Kidney (tissue), 14 donors: Measurements from ENCODE around the gene THSD4. TPM values are rescaled to one million over a fixed set of nuclear protein-coding genes. Genes with fewer than 3 reads are reported as not detected.

Experiments used
- DNase-seq, 5 donors: peaks; one replicate each; pipeline ENCODE4 v3.0.0-alpha.2; 2013 to 2020
- FAIRE-seq: peaks from 2 replicates; lab custom pipeline; 2012; peaks lifted over from hg19 to GRCh38; lab: Jason Lieb, UNC
- H3K27ac ChIP-seq, 2 donors: one replicate each; pipeline ENCODE4 v1.7.0; 2013; ENCODE audit warnings: low read depth in 2 of 2, low read length in 2 of 2, inconsistent platforms in 1 of 2
- H3K27me3 ChIP-seq: one replicate; pipeline ENCODE4 v1.7.1; 2013; ENCODE audit warnings: low read length, inconsistent platforms; ENCODE audit not compliant: control insufficient read depth, insufficient read depth
- H3K36me3 ChIP-seq, 3 donors: one replicate each; pipeline versions ENCODE4 v1.7.0 to v1.7.1; 2013; ENCODE audit warnings: low read length in 3 of 3, control low read depth in 1 of 3, inconsistent platforms in 1 of 3; ENCODE audit not compliant: insufficient read depth in 3 of 3, control insufficient read depth in 2 of 3
- H3K4me1 ChIP-seq, 3 donors: one replicate each; pipeline versions ENCODE4 v1.7.0 to v1.7.1; 2013; ENCODE audit warnings: low read length in 3 of 3, inconsistent platforms in 1 of 3, low read depth in 1 of 3; ENCODE audit not compliant: control insufficient read depth in 2 of 3, insufficient read depth in 2 of 3
- H3K4me3 ChIP-seq, 3 donors: one replicate each; pipeline versions ENCODE4 v1.7.0 to v1.8.1; 2013; ENCODE audit warnings: low read length in 3 of 3, control low read depth in 1 of 3, inconsistent platforms in 1 of 3
- H3K9ac ChIP-seq, 3 donors: one replicate each; pipeline versions ENCODE4 v1.7.0 to v1.7.1; 2013; ENCODE audit warnings: low read length in 3 of 3, control low read depth in 1 of 3, inconsistent platforms in 1 of 3
- H3K9me3 ChIP-seq, 3 donors: one replicate each; pipeline versions ENCODE4 v1.7.0 to v1.7.1; 2013; ENCODE audit warnings: low read length in 3 of 3, control low read depth in 1 of 3, inconsistent platforms in 1 of 3; ENCODE audit not compliant: control insufficient read depth in 2 of 3, insufficient read depth in 1 of 3
- intact Hi-C: fragments of 100-400 bp; cut with DNase I; formaldehyde crosslinking; loops from one replicate; pipeline ENCODE4 v1.11.1; 2022
- polyA plus RNA-seq: library from polyadenylated mRNA; stranded (reverse); fragments of 350-450 nt; fragmentation: Illumina TruSeq; extraction: RNeasy Lipid Tissue Mini Kit (QIAGEN cat#74804); gene quantifications from one replicate; pipeline ENCODE4 v1.2.3, GENCODE V29; 2014; ENCODE audit warnings: low read depth, low replicate concordance; ENCODE audit not compliant: insufficient read depth
- total RNA-seq: library from RNA; stranded (reverse); fragmentation: NEBNext Ultra II Directional; extraction: Animal tissue kit (Norgen Biotek cat#: 25700); gene quantifications from one replicate; pipeline ENCODE4 v1.2.1, GENCODE V29; 2021
- TF ChIP-seq, protein P1 (sequence below): IDR thresholded peaks from 3 replicates; pipeline ENCODE4 v1.5.1; 2012; ENCODE audit warnings: mild to moderate bottlenecking, moderate library complexity, borderline replicate concordance; ENCODE audit not compliant: insufficient read depth; ENCODE audit errors: extremely low read depth
- donor health status: control.
- donor health status: control.
- donor health status: control.
- donor health status: control.
- donor health status: control.
- donor health status: DM: yes; HTN: yes; CAD: no.
- donor health status: Normal renal cell carcinoma (clear cell type).

THSD4 gene
- total and polyA plus RNA-seq, 2 donors from 2014 or later, result 9.4 to 36.3 TPM

DNA sequence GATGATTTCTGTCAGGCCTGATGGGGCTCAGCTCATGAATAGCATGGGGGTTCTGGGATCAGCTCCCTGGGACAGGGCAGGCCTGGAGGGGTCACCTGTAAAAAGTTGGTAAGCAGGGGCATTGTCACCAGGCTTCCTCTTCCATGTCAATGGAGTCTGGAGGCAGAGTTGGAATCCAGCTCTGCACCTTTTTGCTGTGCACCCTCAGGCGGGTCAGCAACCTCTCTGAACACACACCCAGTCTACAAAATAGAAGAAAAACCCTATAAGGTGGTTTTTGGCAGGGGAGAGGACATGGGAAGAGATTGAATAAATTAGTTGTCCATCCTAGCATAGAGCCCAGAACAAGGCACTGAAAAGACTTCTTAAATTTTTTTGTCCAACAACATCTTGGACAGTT, 617.9 kb downstream of the THSD4 start:
- FAIRE-seq, result no peak
- no peak overlapping the region for H3K27ac ChIP-seq
- H3K4me1 ChIP-seq, result peaks cover 0 to 6% (median 0%) of the 10 kb centered on the region in 3 donors
- intact Hi-C loops, result no loop called here
- TF ChIP-seq, protein P1, sequence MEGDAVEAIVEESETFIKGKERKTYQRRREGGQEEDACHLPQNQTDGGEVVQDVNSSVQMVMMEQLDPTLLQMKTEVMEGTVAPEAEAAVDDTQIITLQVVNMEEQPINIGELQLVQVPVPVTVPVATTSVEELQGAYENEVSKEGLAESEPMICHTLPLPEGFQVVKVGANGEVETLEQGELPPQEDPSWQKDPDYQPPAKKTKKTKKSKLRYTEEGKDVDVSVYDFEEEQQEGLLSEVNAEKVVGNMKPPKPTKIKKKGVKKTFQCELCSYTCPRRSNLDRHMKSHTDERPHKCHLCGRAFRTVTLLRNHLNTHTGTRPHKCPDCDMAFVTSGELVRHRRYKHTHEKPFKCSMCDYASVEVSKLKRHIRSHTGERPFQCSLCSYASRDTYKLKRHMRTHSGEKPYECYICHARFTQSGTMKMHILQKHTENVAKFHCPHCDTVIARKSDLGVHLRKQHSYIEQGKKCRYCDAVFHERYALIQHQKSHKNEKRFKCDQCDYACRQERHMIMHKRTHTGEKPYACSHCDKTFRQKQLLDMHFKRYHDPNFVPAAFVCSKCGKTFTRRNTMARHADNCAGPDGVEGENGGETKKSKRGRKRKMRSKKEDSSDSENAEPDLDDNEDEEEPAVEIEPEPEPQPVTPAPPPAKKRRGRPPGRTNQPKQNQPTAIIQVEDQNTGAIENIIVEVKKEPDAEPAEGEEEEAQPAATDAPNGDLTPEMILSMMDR, result no peak
- no peaks in the 10 kb centered on the region for H3K36me3 ChIP-seq
- no peak for DNase-seq
- H3K4me3 ChIP-seq, result no peak overlapping the region
- no peaks in the 10 kb centered on the region for H3K27me3 ChIP-seq
- H3K9ac ChIP-seq, result no peak overlapping the region
- H3K9me3 ChIP-seq, result no peaks in the 10 kb centered on the region

DNA sequence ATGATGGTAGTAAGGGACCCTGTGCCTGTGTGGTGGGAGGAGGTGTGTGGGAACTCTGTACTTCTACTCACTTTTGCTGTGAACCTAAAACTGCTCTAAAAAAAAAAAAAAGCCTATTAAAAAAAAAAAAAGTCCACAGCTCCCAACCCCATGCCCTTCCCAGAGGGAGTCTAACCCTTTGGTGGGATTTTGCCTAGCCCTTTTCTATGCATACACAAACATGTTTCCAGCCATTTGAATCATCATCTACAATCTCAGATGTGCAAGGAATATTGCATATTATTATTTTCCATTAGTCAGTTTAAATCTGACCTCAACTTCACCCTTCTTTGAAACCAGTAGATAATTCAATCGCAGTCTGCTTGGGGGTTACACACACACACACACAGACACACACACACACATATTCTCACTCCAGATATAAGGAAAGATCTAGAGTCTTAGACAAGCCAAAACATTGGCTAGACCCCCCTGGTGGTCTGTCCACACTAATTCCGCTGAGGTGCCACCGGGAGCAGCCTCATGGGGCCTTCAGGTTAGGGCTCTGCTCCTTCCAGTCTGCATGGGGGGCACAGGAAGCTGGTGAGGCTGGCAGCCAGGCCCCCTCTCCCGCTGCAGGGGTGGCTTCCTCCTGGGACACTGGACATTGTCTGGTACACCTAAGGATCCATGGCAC, 619.6 kb downstream of the THSD4 start:
- intact Hi-C loops, result no loop called here
- Histone ChIP-seq H3K27me3 (no peaks in the 10 kb centered on the region), H3K36me3 (no peaks in the 10 kb centered on the region), H3K9ac (no peak overlapping the region), H3K4me3 (no peak overlapping the region), H3K27ac (no peak overlapping the region), H3K4me1 (peaks cover 0 to 6% (median 0%) of the 10 kb centered on the region in 3 donors), H3K9me3 (no peaks in the 10 kb centered on the region)
- TF ChIP-seq, protein P1, result no peak
- DNase-seq (no peak), FAIRE-seq (no peak)

DNA sequence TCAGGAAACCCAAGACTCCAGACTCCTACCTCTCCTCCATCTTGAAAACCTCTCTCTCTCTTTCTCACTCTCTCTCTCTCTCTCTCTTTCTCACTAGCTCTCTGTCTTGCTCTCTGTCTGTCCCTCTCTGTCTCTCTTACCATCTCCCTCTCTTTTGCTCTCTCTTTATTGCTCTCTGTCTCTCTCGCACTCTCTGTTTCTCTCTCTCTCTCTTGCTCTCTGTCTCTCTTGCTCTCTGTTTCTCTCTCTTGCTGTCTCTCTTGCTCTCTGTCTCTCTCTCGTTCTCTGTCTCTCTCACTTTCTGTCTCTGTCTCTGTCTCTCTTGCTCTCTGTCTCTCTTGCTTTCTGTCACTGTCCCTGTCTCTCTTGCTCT, 620.1 kb downstream of the THSD4 start:
- intact Hi-C loops, result no loop called here
- DNase-seq, result no peak
- no peaks in the 10 kb centered on the region for H3K36me3 ChIP-seq
- FAIRE-seq, result no peak
- no peaks in the 10 kb centered on the region for H3K27me3 ChIP-seq
- no peak overlapping the region for H3K9ac ChIP-seq
- peaks cover 0 to 4% (median 0%) of the 10 kb centered on the region in 3 donors for H3K4me1 ChIP-seq
- TF ChIP-seq, protein P1, result no peak
- H3K27ac ChIP-seq, result no peak overlapping the region
- H3K4me3 ChIP-seq, result no peak overlapping the region
- H3K9me3 ChIP-seq, result no peaks in the 10 kb centered on the region
